ENCODE measurements around the gene KIAA0586. TPM values are rescaled to one million over a fixed set of nuclear protein-coding genes. Genes with fewer than 3 reads are reported as not detected.

The KIAA0586 gene
- total RNA-seq, 4 donors from 2014 or later: 12.0 to 26.3 (median 12.2) TPM

- no peak for ATAC-seq (ENCODE audit: low FRiP score)
- DNase-seq (ENCODE audit: low spot score): no peak
- TF ChIP-seq, protein P1, sequence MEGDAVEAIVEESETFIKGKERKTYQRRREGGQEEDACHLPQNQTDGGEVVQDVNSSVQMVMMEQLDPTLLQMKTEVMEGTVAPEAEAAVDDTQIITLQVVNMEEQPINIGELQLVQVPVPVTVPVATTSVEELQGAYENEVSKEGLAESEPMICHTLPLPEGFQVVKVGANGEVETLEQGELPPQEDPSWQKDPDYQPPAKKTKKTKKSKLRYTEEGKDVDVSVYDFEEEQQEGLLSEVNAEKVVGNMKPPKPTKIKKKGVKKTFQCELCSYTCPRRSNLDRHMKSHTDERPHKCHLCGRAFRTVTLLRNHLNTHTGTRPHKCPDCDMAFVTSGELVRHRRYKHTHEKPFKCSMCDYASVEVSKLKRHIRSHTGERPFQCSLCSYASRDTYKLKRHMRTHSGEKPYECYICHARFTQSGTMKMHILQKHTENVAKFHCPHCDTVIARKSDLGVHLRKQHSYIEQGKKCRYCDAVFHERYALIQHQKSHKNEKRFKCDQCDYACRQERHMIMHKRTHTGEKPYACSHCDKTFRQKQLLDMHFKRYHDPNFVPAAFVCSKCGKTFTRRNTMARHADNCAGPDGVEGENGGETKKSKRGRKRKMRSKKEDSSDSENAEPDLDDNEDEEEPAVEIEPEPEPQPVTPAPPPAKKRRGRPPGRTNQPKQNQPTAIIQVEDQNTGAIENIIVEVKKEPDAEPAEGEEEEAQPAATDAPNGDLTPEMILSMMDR (IDR thresholded peaks at IDR 0.05): no peak
These were observed 134.6 kb downstream of the KIAA0586 start for GRCh38 chr14:58562141-58562540.

DNA sequence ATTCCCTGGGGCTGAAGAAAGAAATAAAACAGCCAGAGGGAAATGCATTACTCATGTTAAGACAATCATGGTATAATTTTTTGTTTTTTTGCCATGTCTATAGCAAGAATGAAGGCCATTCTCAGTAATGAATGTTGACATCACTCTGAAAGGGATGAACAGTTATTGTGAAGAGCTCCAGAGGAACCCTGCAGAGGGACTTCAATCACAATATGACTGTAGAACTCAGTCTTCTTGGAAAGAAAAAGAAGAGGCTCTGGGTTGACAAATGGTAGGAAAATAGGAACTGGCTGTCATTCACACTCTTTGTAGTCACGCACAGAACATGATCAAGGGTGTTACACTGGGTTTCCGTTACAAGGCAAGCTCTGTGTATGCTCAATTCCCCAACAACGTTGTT is 136.5 kb downstream of the KIAA0586 start:
- ATAC-seq (ENCODE audit: low FRiP score) (no peak), DNase-seq (ENCODE audit: low spot score) (no peak)
- TF ChIP-seq, protein P1 (IDR thresholded peaks at IDR 0.05): no peak

DNA sequence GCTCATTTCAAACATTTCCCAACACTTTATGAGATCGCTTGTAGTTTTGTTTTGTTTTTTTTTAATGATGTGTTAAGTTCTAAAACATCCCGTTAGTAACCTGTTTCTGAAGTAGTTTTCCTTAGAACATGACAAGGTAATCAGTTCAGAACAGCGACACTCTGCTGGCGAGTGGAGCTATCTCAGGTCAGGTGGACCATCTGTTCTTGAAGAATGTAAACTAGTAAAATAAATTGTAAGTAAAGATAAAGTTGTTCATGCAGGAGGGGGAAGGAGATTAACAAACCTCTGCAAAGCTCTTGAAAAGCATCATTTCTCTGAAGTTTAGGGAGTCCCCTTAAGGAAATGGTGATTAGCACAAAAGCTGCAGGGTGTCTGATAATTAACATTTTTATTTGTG is 138.3 kb downstream of the KIAA0586 start:
- ATAC-seq (ENCODE audit: low FRiP score): no peak
- TF ChIP-seq, protein P1 (IDR thresholded peaks at IDR 0.05): no peak

DNA sequence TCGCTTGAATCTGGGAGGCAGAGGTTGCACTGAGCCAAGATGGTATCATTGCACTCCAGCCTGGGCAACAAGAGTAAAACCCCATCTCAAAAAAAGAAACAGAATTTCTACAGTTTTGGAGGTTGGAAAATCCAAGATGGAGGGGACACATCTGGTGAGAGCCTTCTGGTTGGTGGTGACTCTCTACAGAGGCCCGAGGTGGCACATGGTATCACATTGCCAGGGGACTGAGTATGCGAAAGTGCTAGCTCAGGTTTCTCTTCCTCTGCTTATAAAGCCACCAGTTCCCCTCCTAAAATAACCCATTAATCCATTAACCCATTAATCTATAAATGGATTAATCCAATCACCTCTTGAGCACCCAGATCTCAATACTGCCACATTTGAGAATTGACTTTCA is 139.5 kb downstream of the KIAA0586 start:
- ATAC-seq (ENCODE audit: low FRiP score): no peak
- TF ChIP-seq, protein P1 (IDR thresholded peaks at IDR 0.05): no peak
- no peak for DNase-seq (ENCODE audit: low spot score)

More for the DNA sequence above, 138.3 kb downstream of the KIAA0586 start:
- no peak for DNase-seq (ENCODE audit: low spot score)

DNA sequence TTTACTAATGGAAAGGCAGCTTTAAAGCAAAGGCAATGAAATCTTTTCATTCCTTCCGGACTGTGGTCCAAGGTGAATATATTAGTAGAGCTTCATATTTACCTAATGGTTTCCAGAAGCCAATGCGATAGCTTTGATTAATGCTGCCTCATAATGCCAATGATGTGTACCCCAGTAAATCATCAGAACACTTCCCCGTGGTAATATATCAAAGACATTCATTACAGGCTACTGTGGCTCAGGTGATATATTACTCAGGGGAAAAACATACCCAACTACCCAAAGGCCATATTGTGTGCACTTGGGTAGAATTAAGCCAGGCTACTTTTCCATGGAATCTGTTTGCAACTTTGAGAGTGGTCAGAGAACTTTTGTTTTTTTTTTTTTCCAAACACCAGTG is 140.8 kb downstream of the KIAA0586 start:
- no peak for ATAC-seq (ENCODE audit: low FRiP score)
- no peak for DNase-seq (ENCODE audit: low spot score)
- TF ChIP-seq, protein P1 (IDR thresholded peaks at IDR 0.05): no peak

DNA sequence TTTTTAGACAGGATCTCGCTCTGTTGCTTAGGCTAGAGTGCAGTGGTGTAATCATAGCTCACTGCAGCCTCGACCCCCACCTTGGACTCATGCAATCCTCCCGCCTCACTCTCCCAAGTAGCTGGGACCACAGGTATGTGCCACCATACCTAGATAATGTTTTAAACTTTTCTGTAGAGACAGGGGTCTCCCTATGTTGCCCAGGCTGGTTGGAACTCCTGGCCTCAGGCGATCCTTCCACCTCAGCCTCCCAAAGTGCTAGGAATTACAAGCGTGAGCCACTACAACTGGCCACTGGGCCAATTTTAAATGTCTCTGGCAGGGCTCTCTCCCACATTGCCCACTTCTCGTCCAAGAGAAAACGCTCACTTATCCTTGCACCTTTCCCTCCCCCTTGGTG is 143.7 kb downstream of the KIAA0586 start:
- no peak for DNase-seq (ENCODE audit: low spot score)
- TF ChIP-seq, protein P1 (IDR thresholded peaks at IDR 0.05): no peak
- no peak for ATAC-seq (ENCODE audit: low FRiP score)

GRCh38 chr14:58571769-58572472 is 144.4 kb downstream of the KIAA0586 start:
- TF ChIP-seq, protein P1 (IDR thresholded peaks at IDR 0.05): no peak
- ATAC-seq (ENCODE audit: low FRiP score): no peak

More at GRCh38 chr14:58571769-58572472, 144.4 kb downstream of the KIAA0586 start:
- no peak for DNase-seq (ENCODE audit: low spot score)

Data from omental fat pad (tissue), 4 donors.